ENCODE data around the gene CALCOCO2.
"Not testable (repeated sequence)": the region's sequence is repeated elsewhere in the genome, so short reads cannot be mapped to it uniquely, and the experiment has no call there.

Gene CALCOCO2

DNA sequence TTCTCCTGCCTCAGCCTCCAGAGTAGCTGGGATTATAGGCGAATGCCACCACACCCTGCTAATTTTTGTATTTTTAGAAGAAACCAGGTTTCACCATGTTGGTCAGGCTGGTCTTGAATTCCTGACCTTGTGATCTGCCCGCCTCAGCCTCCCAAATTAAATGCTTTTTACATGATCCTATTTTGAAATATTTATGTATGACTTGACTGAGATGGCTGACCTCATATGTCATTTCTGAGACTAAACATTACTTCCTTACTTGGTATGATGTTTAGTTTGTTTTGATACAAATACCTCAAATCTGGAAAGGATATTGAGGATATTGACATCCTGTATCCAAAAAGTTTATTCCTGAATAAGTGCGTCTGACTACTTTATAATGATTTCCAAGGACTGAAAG lies 11.9 kb downstream of the CALCOCO2 start:
- Mint-ChIP-seq H3K4me1 (peaks cover 19% of the 10 kb centered on the region), H3K27me3 (no peaks in the 10 kb centered on the region), H3K9me3 (no peaks in the 10 kb centered on the region), H3K27ac (peak overlapping the region; percentile 95), H3K4me3 (no peak overlapping the region), H3K36me3 (peaks cover 12% of the 10 kb centered on the region)
- no peak for ATAC-seq (ENCODE audit: low read depth)
- no peak for DNase-seq (ENCODE audit: low spot score in 2 of 2)

DNA sequence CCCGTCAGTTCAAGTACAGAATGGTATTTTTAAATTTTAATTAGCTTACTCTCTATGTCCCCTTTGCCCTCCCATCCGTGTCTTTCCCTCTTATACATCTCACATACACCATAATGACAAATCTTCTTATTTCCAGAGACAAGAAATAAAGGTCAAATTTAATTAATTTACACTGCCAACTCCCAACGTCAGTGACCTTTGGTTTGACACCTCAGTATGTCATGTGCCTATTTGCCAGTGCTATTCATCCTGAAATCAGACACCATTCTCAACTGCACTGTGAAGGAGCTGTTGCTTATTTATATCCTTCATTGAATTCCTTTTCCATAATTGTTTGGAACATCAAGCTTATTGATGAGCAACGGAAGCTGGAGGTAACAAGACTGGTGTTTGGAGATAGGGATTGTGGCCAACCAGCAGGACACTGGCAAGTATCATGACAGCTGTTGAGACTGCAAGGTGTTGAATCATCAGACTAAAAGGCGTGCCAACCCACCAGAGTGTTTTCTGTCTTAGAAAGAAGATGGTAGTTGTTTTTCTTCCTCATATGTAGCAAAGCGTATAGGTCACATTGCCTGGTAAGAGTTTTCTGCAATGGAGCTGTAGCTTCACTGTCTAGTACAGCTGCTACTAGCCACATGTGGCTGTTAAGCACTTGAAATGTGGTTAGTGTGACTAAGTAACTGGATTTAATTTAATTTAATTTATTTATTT lies 12.5 kb downstream of the CALCOCO2 start:
- Mint-ChIP-seq H3K4me3 (no peak overlapping the region), H3K36me3 (peaks cover 14% of the 10 kb centered on the region), H3K9me3 (no peaks in the 10 kb centered on the region), H3K27me3 (no peaks in the 10 kb centered on the region), H3K27ac (no peak overlapping the region), H3K4me1 (peaks cover 13% of the 10 kb centered on the region)
- no peak for DNase-seq (ENCODE audit: low spot score in 2 of 2)
- ATAC-seq (ENCODE audit: low read depth), result no peak

DNA sequence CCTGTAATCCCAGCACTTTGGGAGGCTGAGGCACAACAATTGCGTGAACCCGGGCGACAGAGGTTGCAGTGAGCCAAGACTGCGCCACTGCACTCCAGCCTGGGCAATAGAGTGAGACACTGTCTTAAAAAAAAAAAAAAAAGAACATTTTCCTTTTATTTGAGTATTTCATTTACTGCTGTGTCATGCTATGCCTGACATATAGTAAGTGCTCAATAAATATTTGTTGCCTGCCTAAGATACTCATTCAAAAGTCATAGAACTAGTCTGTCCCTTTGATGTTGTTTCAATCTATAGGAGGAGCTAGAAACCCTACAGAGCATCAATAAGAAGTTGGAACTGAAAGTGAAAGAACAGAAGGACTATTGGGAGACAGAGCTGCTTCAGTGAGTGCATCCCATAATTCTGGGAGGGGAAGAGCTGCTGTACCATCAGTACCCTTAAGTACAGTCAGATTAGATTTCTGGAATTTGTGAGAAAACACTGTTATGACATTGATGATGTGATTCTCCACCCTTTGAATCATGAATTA lies 20.0 kb downstream of the CALCOCO2 start:
- no peaks in the 10 kb centered on the region for H3K9me3 Mint-ChIP-seq
- ATAC-seq (ENCODE audit: low read depth), result no peak
- H3K27ac Mint-ChIP-seq, result no peak overlapping the region
- peaks cover 36% of the 10 kb centered on the region for H3K36me3 Mint-ChIP-seq
- H3K27me3 Mint-ChIP-seq, result no peaks in the 10 kb centered on the region
- no peak overlapping the region for H3K4me3 Mint-ChIP-seq
- no peak for DNase-seq (ENCODE audit: low spot score in 2 of 2)
- H3K4me1 Mint-ChIP-seq, result no peaks in the 10 kb centered on the region

DNA sequence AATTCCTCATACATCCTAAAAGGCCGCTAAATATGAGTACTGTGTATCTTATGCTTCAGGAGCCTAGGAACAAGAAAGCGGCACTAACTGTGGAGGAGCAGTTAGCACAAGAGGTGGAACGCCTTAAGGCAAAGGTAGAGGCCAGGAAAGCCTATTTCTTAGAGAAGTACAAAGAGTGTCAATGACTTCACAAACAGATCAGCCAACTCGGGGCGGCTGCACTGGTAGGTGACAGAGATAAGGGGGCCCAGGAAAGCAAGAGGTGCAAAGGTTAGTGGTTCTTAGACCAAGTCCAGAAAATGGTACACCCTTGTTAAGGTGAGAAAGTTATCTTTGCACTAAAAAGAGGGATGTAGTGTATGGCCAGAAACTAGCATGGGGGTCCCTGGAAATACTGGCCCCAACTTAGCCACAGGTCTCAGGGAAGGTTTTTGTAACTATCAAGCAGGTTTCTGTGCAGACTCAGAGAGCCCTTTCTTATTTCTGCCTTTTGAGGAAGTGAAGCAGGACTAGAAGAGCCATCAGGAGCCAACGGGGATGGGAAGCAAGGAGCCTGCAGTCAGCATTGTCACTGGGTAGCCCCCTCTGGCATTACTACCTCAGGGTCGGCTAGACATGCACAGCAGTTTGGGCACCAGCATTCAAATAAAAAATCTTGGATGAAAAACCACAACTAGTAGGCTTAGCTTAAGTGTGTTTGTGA lies 24.1 kb downstream of the CALCOCO2 start:
- no peak for ATAC-seq (ENCODE audit: low read depth)
- Mint-ChIP-seq H3K4me3 (no peak overlapping the region), H3K27me3 (no peaks in the 10 kb centered on the region), H3K27ac (no peak overlapping the region), H3K4me1 (no peaks in the 10 kb centered on the region), H3K36me3 (peaks cover 27% of the 10 kb centered on the region), H3K9me3 (no peaks in the 10 kb centered on the region)
- DNase-seq (ENCODE audit: low spot score in 2 of 2), result no peak

DNA sequence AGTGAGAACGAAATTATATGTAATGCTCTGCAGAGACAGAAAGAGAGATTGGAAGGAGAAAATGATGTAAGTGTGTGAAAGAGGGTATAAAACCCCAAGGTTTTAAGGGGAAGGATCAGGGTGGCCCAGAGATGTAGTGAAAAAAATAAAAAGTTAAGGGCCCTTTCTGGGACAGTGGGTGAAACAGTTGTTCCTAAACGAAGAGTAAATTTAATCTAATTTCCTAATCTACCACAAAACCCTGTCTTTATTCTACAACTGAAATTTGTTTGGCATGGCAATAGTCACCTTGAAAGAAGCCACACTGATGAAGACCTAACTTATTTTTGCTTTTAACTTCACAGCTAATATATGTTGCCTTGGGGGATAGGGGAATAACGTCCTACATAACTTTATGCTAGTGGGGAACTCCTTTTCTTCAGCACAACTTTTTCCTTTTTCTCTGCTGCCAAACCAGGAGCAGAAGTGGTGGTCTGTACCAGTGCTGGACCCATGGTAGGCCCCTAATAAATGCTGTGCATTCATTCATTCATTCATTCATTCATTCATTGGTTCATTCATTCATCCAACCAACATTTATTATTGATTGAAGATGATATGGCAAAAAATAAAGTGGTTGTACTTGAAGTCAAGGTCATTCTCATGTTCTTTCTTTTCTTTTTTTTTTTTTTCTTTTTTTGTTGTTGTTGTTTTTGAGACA lies 25.4 kb downstream of the CALCOCO2 start:
- Mint-ChIP-seq H3K4me3 (no peak overlapping the region), H3K27ac (no peak overlapping the region), H3K9me3 (no peaks in the 10 kb centered on the region), H3K27me3 (no peaks in the 10 kb centered on the region), H3K4me1 (no peaks in the 10 kb centered on the region), H3K36me3 (peaks cover 28% of the 10 kb centered on the region)
- no peak for DNase-seq (ENCODE audit: low spot score in 2 of 2)
- ATAC-seq (ENCODE audit: low read depth), result no peak

DNA sequence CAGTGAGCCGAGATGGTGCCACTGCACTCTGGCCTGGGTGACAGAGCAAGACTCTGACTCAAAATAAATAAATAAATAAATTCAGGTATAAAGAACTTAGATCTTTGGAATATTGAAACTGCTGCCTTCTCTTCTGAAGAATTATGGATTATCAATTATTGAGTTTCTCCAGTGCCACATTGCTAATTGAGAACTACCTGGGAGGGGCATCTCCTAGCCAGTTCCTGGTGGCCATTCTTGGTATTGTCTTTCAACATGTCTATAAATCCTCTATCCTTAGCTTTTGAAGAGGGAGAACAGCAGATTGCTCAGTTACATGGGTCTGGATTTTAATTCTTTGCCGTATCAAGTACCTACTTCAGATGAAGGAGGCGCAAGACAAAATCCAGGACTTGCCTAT lies 29.2 kb downstream of the CALCOCO2 start:
- H3K27me3 Mint-ChIP-seq, result no peaks in the 10 kb centered on the region
- H3K4me1 Mint-ChIP-seq, result no peaks in the 10 kb centered on the region
- H3K9me3 Mint-ChIP-seq, result no peaks in the 10 kb centered on the region
- ATAC-seq (ENCODE audit: low read depth) (no peak), DNase-seq (ENCODE audit: low spot score in 2 of 2) (no peak)
- H3K27ac Mint-ChIP-seq, result no peak overlapping the region
- peaks cover 34% of the 10 kb centered on the region for H3K36me3 Mint-ChIP-seq
- H3K4me3 Mint-ChIP-seq, result no peak overlapping the region

DNA sequence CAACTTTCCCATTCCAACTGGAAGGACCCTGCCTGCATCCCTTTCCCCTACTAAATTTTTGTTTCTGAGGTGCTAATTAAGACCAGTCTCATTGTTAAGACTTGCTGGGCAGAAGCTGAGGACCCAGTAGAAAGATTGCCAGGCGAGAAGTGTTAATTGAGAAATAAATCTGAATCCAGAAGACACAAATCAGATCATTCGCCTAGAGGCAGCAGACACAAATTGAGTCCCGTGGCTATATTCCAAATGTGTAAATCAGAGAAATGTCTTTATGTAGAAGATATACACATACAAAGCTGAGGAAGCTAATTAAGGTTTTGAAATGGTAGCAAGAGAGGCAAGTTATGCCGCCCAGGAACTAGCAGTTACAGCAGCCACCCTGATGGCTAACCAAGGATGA lies 29.6 kb downstream of the CALCOCO2 start:
- H3K36me3 Mint-ChIP-seq, result peaks cover 35% of the 10 kb centered on the region

DNA sequence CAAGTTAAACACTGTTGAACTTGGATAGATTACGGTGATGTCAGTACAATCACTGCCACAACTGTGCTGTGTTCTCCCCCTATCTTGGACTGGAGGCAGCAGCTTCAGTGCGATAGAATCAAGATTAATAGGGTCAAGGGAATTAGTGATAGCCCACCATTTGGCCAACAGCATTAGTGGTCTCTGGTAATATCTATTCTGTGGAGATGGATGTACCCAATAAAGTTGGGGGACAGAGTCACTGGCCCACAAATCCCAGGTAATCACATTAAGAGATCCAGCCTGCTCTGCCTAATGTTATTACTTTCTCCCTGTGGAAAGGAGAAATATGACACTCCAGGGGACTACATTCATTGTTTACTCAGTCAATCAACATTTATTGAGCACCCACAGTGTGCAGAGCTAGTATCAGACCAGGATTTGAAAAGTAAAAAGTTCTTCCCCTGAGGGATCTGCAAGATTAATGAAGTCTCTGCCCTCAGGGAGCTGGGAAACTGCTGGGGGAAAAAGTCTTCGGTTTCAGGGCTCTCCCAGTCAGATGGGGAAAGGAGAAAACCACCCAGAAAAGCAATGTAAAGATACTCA lies 38.2 kb downstream of the CALCOCO2 start:
- H3K4me3 Mint-ChIP-seq, result no peak overlapping the region
- peaks cover 5% of the 10 kb centered on the region for H3K4me1 Mint-ChIP-seq
- H3K27ac Mint-ChIP-seq, result no peak overlapping the region
- ATAC-seq (ENCODE audit: low read depth), result no peak
- no peak for DNase-seq (ENCODE audit: low spot score in 2 of 2)
- peaks cover 10% of the 10 kb centered on the region for H3K36me3 Mint-ChIP-seq
- H3K9me3 Mint-ChIP-seq, result no peaks in the 10 kb centered on the region
- H3K27me3 Mint-ChIP-seq, result no peaks in the 10 kb centered on the region

More for the DNA sequence above, 29.6 kb downstream of the CALCOCO2 start:
- Mint-ChIP-seq H3K9me3 (no peaks in the 10 kb centered on the region), H3K4me3 (no peak overlapping the region), H3K27ac (no peak overlapping the region), H3K4me1 (no peaks in the 10 kb centered on the region), H3K27me3 (no peaks in the 10 kb centered on the region)
- DNase-seq (ENCODE audit: low spot score in 2 of 2) (no peak), ATAC-seq (ENCODE audit: low read depth) (no peak)

DNA sequence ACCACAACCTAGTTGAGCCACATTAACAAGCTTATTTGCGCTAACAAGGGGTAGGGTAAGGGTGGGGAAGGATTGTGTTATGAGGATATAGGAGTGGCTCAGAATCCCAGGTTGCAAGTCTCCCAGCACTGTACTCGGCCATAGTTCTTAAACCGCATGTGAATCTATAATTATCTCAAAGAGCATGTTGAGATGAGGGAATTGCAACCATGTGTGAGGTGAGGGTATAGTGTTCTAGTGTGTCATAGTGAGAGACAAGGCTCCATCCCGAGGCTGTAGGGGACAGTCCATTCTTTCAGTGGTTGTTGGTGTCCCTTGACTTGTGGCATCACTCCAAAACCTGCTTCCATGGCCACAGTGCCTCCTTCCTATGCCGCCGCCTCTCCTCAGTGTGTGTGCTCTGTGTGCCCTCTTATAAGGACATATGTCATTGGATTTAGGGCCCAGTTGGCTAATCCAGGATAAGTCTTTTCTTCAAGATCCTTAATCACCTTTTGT lies 39.0 kb downstream of the CALCOCO2 start:
- peaks cover 5% of the 10 kb centered on the region for H3K36me3 Mint-ChIP-seq
- DNase-seq (ENCODE audit: low spot score in 2 of 2), result no peak
- no peaks in the 10 kb centered on the region for H3K9me3 Mint-ChIP-seq
- no peak for ATAC-seq (ENCODE audit: low read depth)
- peaks cover 5% of the 10 kb centered on the region for H3K4me1 Mint-ChIP-seq
- no peak overlapping the region for H3K4me3 Mint-ChIP-seq
- no peaks in the 10 kb centered on the region for H3K27me3 Mint-ChIP-seq
- peak overlapping the region; percentile 22 for H3K27ac Mint-ChIP-seq

DNA sequence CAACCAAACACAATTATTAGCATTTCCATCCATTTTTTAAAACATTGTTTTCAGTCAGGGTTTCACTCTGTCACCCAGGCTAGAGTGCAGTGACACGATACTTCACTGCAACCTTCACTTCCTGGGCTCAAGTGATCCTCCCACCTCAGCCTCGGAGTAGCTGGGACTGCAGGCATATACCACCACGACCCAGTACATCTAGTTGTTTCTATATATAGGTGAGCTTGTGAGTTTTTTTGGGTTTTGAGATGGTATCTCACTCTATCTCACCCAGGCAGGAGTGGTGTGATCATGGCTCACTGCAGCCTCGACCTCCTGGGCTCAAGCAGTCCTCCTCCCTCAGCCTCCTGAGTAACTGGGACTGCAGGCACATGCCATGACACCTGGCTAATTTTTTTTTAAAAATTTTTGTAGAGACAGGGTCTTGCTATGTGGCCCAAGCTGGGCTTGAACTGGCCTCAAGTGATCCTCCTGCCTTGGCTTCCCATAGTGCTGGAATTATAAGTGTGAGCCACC lies 40.3 kb downstream of the CALCOCO2 start:
- H3K27ac Mint-ChIP-seq, result no peak overlapping the region
- DNase-seq (ENCODE audit: low spot score in 2 of 2) (no peak), ATAC-seq (ENCODE audit: low read depth) (no peak)
- no peaks in the 10 kb centered on the region for H3K27me3 Mint-ChIP-seq
- no peak overlapping the region for H3K4me3 Mint-ChIP-seq
- H3K36me3 Mint-ChIP-seq, result peaks cover 1% of the 10 kb centered on the region
- peaks cover 5% of the 10 kb centered on the region for H3K4me1 Mint-ChIP-seq
- no peaks in the 10 kb centered on the region for H3K9me3 Mint-ChIP-seq

DNA sequence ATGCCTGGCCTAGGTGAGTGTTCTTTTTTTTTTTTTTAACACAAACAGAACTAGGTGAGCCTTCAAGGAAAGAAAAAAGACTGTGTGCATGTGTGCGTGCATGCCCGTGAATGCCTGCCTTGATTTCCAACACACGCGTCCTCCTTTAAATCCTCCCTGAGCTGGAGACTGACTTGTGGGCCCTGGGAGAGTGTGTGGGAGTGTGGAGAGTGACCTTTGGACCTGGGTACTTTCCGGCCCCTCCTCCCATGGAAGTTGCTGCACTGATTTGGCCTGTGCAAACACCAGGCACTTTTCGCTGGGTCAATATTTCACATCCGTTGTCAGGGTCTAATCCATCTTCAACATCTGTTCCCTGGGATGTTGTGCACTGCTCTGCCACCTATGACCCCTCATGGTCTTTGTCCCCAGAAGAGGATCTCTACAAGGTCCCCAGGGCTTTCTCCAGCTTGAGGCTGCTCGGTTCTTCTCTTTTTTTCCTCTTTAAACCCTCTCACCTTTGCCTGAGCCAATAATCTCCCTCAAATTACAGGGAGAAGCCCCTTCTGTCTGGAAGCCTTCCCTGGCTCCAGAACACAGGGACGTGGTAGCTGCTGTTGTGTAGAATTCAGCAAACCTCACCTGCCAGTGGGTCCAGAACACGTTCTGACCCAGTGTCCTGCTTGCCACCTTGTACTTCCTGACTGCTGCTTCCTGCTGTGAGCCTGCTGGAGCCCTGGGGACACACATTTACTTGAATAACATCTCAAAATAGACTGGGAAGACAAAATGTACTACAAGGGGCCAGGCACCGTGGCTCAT lies 40.9 kb downstream of the CALCOCO2 start:
- Mint-ChIP-seq H3K4me3 (no peak overlapping the region), H3K27me3 (no peaks in the 10 kb centered on the region), H3K4me1 (peaks cover 5% of the 10 kb centered on the region), H3K27ac (no peak overlapping the region), H3K36me3 (no peaks in the 10 kb centered on the region), H3K9me3 (no peaks in the 10 kb centered on the region)
- no peak for ATAC-seq (ENCODE audit: low read depth)
- no peak for DNase-seq (ENCODE audit: low spot score in 2 of 2)

DNA sequence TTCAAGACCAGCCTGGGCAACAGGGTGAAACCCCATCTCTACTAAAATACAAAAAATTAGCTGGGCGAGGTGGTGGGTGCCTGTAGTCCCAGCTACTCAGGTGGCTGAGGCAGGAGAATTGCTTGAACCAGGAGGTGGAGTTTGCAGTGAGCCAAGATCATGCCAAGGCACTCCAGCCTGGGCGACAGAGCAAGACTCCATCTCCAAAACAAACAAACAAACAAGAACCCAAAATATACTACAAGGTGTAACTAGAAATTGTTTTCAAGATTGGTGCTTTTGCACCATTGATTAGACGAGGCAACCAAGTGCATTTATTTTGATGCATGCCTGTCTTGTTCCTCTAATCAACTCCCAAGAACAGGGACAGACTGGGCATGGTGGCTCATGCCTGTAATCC lies 41.6 kb downstream of the CALCOCO2 start:
- H3K36me3 Mint-ChIP-seq; H3K9me3 Mint-ChIP-seq; ATAC-seq (ENCODE audit: low read depth); DNase-seq (ENCODE audit: low spot score in 2 of 2); H3K27me3 Mint-ChIP-seq; H3K4me1 Mint-ChIP-seq; H3K4me3 Mint-ChIP-seq; H3K27ac Mint-ChIP-seq: not testable (repeated sequence)

DNA sequence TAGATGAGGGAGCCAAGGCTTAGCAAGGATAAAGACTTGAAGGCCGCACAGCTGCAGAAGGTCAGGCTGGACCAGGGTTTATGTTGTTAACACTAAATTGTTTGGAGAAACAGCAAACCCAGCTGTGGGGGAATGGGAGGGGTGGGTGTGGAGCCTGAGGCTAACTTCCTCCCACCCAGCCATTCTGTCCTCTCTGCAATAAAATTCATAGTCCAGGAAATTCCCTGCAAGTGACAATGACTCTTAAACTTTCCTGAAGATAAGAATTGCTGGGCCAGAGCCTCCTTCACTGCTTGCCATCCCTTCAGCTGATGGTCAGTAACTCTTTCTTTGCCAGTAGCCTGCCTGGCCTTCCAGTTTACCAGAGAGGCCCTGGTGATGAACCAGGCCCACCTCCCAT lies 42.4 kb downstream of the CALCOCO2 start:
- Mint-ChIP-seq H3K27me3 (peaks cover 2% of the 10 kb centered on the region), H3K36me3 (no peaks in the 10 kb centered on the region), H3K4me3 (no peak overlapping the region), H3K4me1 (peaks cover 5% of the 10 kb centered on the region), H3K27ac (no peak overlapping the region), H3K9me3 (no peaks in the 10 kb centered on the region)
- DNase-seq (ENCODE audit: low spot score in 2 of 2) (no peak), ATAC-seq (ENCODE audit: low read depth) (no peak)

Data from memory B cell (primary cell).